ENCODE data around the gene ADARB2. TPM values are rescaled to one million over a fixed set of nuclear protein-coding genes. Genes with fewer than 3 reads are reported as not detected.

Gene ADARB2
- total and polyA plus RNA-seq, 2 experiments from 2014 or later, result 0.13 to 0.48 TPM

- no peaks in the 10 kb centered on the region for H3K27me3 ChIP-seq
- TF ChIP-seq EZH2phosphoT487 (IDR thresholded peaks at IDR 0.05; ENCODE audit: low read depth, severe bottlenecking, unreplicated experiment), result no peak
- TF ChIP-seq EZH2 (IDR thresholded peaks at IDR 0.05; ENCODE audit: borderline replicate concordance), result no peak
- TF ChIP-seq, protein P1, sequence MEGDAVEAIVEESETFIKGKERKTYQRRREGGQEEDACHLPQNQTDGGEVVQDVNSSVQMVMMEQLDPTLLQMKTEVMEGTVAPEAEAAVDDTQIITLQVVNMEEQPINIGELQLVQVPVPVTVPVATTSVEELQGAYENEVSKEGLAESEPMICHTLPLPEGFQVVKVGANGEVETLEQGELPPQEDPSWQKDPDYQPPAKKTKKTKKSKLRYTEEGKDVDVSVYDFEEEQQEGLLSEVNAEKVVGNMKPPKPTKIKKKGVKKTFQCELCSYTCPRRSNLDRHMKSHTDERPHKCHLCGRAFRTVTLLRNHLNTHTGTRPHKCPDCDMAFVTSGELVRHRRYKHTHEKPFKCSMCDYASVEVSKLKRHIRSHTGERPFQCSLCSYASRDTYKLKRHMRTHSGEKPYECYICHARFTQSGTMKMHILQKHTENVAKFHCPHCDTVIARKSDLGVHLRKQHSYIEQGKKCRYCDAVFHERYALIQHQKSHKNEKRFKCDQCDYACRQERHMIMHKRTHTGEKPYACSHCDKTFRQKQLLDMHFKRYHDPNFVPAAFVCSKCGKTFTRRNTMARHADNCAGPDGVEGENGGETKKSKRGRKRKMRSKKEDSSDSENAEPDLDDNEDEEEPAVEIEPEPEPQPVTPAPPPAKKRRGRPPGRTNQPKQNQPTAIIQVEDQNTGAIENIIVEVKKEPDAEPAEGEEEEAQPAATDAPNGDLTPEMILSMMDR (IDR thresholded peaks at IDR 0.05; ENCODE audit: poor library complexity), result no peak
These were observed 519.7 kb downstream of the ADARB2 start for GRCh38 chr10:1217661-1218060.

DNA sequence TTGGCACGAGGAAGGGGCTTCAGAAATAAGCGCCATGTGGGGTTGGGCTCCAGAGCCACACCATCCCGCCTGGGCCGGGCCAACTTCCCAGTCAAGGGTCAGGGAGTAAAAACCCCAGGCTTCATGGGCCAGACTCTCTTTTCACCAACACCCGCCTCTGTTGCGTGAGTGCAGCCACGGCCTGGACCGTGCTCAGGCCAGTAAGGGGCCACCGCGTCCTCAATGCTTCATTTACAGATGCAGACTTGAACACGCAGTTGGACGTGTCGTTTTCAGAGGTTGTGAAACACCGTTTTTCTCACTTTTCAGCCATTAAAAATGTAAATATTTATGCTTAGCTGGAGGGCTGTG lies 520.1 kb downstream of the ADARB2 start:
- TF ChIP-seq EZH2 (IDR thresholded peaks at IDR 0.05; ENCODE audit: borderline replicate concordance) (no peak), EZH2phosphoT487 (IDR thresholded peaks at IDR 0.05; ENCODE audit: low read depth, severe bottlenecking, unreplicated experiment) (no peak)
- TF ChIP-seq, protein P1 (IDR thresholded peaks at IDR 0.05; ENCODE audit: poor library complexity), result no peak
- no peaks in the 10 kb centered on the region for H3K9me3 ChIP-seq (ENCODE audit: low read depth)
- H3K4me3 ChIP-seq, result no peak overlapping the region
- H3K36me3 ChIP-seq (replicated peaks; ENCODE audit: insufficient read depth, low read depth), result no peaks in the 10 kb centered on the region
- H3K4me2 ChIP-seq, result no peak overlapping the region
- no peaks in the 10 kb centered on the region for H3K27me3 ChIP-seq
- H2AFZ ChIP-seq, result no peak overlapping the region
- no peaks in the 10 kb centered on the region for H3K4me1 ChIP-seq (ENCODE audit: insufficient read depth)
- H3K9me2 ChIP-seq (replicated peaks; ENCODE audit: insufficient read depth), result no peaks in the 10 kb centered on the region
- no peaks in the 10 kb centered on the region for H4K20me1 ChIP-seq (ENCODE audit: insufficient read depth, poor library complexity, severe bottlenecking)
- H3K79me2 ChIP-seq, result no peaks in the 10 kb centered on the region
- DNase-seq (ENCODE audit: low spot score), result no peak
- no peak overlapping the region for H3K27ac ChIP-seq
- WGBS (ENCODE audit: low lambda C conversion rate, missing lambda C conversion rate), result 93% methylated on average over 14 of the region's 14 CpGs

More at GRCh38 chr10:1217661-1218060, 519.7 kb downstream of the ADARB2 start:
- Histone ChIP-seq H3K4me1 (ENCODE audit: insufficient read depth) (no peaks in the 10 kb centered on the region), H3K27ac (no peak overlapping the region), H3K79me2 (no peaks in the 10 kb centered on the region), H3K9me2 (replicated peaks; ENCODE audit: insufficient read depth) (no peaks in the 10 kb centered on the region), H3K36me3 (replicated peaks; ENCODE audit: insufficient read depth, low read depth) (no peaks in the 10 kb centered on the region), H3K4me2 (no peak overlapping the region), H3K9me3 (ENCODE audit: low read depth) (no peaks in the 10 kb centered on the region), H2AFZ (no peak overlapping the region), H3K4me3 (no peak overlapping the region), H4K20me1 (ENCODE audit: insufficient read depth, poor library complexity, severe bottlenecking) (no peaks in the 10 kb centered on the region)
- 93% methylated on average over 9 of the region's 9 CpGs for WGBS (ENCODE audit: low lambda C conversion rate, missing lambda C conversion rate)
- DNase-seq (ENCODE audit: low spot score), result no peak

DNA sequence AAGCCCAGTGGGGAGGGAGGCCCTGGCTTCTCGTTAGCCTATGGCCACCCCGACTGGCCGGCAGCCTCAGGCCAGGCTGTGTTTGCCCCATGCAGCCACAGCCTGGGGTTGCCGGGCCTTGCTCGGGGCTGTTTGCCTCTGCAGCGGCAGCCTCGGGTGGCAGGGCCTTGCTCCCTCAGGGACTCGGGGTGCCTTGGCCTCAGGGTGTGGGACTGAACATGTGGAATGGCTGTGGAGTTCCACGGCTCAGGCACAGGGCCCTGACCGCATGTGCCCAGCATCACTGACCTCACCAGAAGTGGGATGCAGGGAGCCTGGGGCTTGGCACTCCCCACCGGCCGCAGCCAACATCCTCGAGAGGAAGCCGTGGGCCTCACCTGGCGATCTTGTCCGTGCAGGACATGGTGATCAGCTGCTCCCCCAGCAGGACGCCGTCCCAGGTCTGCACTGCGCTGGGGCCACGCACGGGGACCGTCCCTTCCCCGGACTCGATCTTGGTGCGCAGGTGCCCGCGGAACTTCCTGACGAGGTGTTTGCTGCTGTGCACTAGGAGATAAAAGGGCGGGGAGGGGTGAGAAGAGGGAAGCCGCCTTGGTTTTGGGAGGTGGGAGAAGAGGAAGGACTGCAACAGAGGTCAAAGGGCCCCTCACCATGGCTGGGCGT lies 520.6 kb downstream of the ADARB2 start:
- Histone ChIP-seq H3K9me2 (replicated peaks; ENCODE audit: insufficient read depth) (no peaks in the 10 kb centered on the region), H2AFZ (no peak overlapping the region), H3K79me2 (no peaks in the 10 kb centered on the region), H3K9me3 (ENCODE audit: low read depth) (no peaks in the 10 kb centered on the region), H3K4me2 (no peak overlapping the region), H3K36me3 (replicated peaks; ENCODE audit: insufficient read depth, low read depth) (no peaks in the 10 kb centered on the region), H3K4me3 (no peak overlapping the region), H3K27me3 (no peaks in the 10 kb centered on the region), H3K4me1 (ENCODE audit: insufficient read depth) (no peaks in the 10 kb centered on the region), H4K20me1 (ENCODE audit: insufficient read depth, poor library complexity, severe bottlenecking) (no peaks in the 10 kb centered on the region), H3K27ac (no peak overlapping the region)
- WGBS (ENCODE audit: low lambda C conversion rate, missing lambda C conversion rate), result 88% methylated on average over 31 of the region's 31 CpGs
- no peak for DNase-seq (ENCODE audit: low spot score)
- no peak for TF ChIP-seq EZH2phosphoT487 (IDR thresholded peaks at IDR 0.05; ENCODE audit: low read depth, severe bottlenecking, unreplicated experiment)
- TF ChIP-seq, protein P1 (IDR thresholded peaks at IDR 0.05; ENCODE audit: poor library complexity), result no peak
- no peak for TF ChIP-seq EZH2 (IDR thresholded peaks at IDR 0.05; ENCODE audit: borderline replicate concordance)

Measured in hepatocyte (in vitro differentiated cells).